Transverse colon (tissue), 4 donors: ENCODE results near the gene PNPLA2. TPM values are rescaled to one million over a fixed set of nuclear protein-coding genes. Genes with fewer than 3 reads are reported as not detected.

Experiments
- DNase-seq: peaks from one replicate; pipeline ENCODE4 v3.0.0-alpha.2; 2019
- H3K27ac ChIP-seq, 4 donors: fragments of 200-600 bp; sonication (generic); 2 replicates each; pipeline ENCODE4 v1.5.1; 2016 to 2018; ENCODE audit warnings: inconsistent platforms in 4 of 4
- H3K27me3 ChIP-seq: fragments of 200-600 bp; sonication (generic); 2 replicates; pipeline ENCODE4 v1.5.1; 2017; ENCODE audit warnings: inconsistent platforms
- H3K36me3 ChIP-seq, 4 donors: fragments of 200-600 bp; sonication (generic); 2 replicates each; pipeline ENCODE4 v1.5.1; 2017 to 2019; ENCODE audit warnings: inconsistent platforms in 4 of 4
- H3K4me1 ChIP-seq, 4 donors: fragments of 200-600 bp; sonication (generic); 2 replicates each; pipeline ENCODE4 v1.5.1; 2017 to 2020; ENCODE audit warnings: inconsistent platforms in 4 of 4
- H3K4me3 ChIP-seq, 4 donors: fragments of 200-600 bp; sonication (generic); 1 replicate in 1 of 4; 2 replicates in 3 of 4; pipeline versions ENCODE4 v1.5.1 to v1.6.1; 2017 to 2019; ENCODE audit warnings: inconsistent platforms in 4 of 4
- H3K9me3 ChIP-seq, 2 donors: fragments of 200-600 bp; sonication (generic); 2 replicates each; pipeline ENCODE4 v1.5.1; 2017 to 2019; ENCODE audit warnings: inconsistent platforms in 2 of 2
- CTCF ChIP-seq, 5 experiments: fragments of 200-600 bp in 3 of 5; fragments of 450-650 bp in 2 of 5; sonication (generic) in 3 of 5; IDR thresholded peaks; 1 replicate in 2 of 5; 2 replicates in 3 of 5; pipeline ENCODE4 v1.5.1; 2016 to 2017; ENCODE audit warnings: antibody characterized with exemption in 5 of 5, inconsistent platforms in 3 of 5, mild to moderate bottlenecking in 2 of 5, moderate library complexity in 1 of 5
- EP300 ChIP-seq: sonication (generic); formaldehyde crosslinking; IDR thresholded peaks from one replicate; pipeline ENCODE4 v1.6.1; 2017; ENCODE audit warnings: antibody characterized with exemption, low read depth
- POLR2A ChIP-seq: fragments of 450-650 bp; IDR thresholded peaks from one replicate; pipeline ENCODE4 v1.6.1; 2016; ENCODE audit warnings: antibody characterized with exemption, mild to moderate bottlenecking, moderate library complexity
- POLR2AphosphoS5 ChIP-seq, 3 donors: sonication (generic); formaldehyde crosslinking; IDR thresholded peaks; one replicate each; pipeline ENCODE4 v1.6.1; 2016; ENCODE audit warnings: antibody characterized with exemption in 3 of 3
- WGBS, 2 donors: methylation state at CpG; one replicate each; pipeline ENCODE4 v1.1.5; 2018; ENCODE audit warnings: low coverage in 1 of 2; 5-methylcytosine and 5-hydroxymethylcytosine counted together
- in situ Hi-C, 4 donors: fragments of 200-750 bp; cut with MboI; loops; one replicate each; pipeline versions ENCODE4 v1.15.0 to v1.15.1; 2017; ENCODE audit warnings: low sequenced_read_pairs in 3 of 4, low pct_ligation_motif_present in 1 of 4, low pct_unique_long_range_greater_than_20kb in 1 of 4
- intact Hi-C: fragments of 100-400 bp; cut with DNase I; formaldehyde crosslinking; loops from one replicate; pipeline ENCODE4 v1.15.1; 2023; ENCODE audit warnings: low total_unique reads
- total RNA-seq, 4 donors: library from RNA; depleted of rRNA; stranded (reverse); fragments of >200 nt; gene quantifications; one replicate each; pipeline ENCODE4 v1.1.0, GENCODE V29; 2016

PNPLA2 gene
- total RNA-seq, 4 donors from 2014 or later: 61.7 to 821 (median 134) TPM

GRCh38 chr11:819943-820649 lies 1.4 kb downstream of the PNPLA2 start:
- peaks cover 17 to 50% (median 43%) of the 10 kb centered on the region in 4 donors for H3K4me1 ChIP-seq
- H3K36me3 ChIP-seq: peaks cover 0 to 12% (median 0%) of the 10 kb centered on the region in 4 donors
- intact Hi-C loops (no loop called here), in situ Hi-C loops (no loop called here)
- H3K9me3 ChIP-seq: no peaks in the 10 kb centered on the region
- H3K4me3 ChIP-seq: peak overlapping the region; percentile 62 to 97 (median 86)
- WGBS, 2 donors: 4% methylated on average over 46 of the region's 47 CpGs; no CpG with 5 or more reads in 1 of the 2 donors
- peak overlapping the region; percentile 96 to 100 (median 97) for H3K27ac ChIP-seq
- H3K27me3 ChIP-seq: peaks cover under 1% of the 10 kb centered on the region
- DNase-seq: peak; percentile 96
- TF ChIP-seq CTCF (IDR thresholded peaks at IDR 0.05): no peak
- peak; percentile 68 to 81 (median 76) for TF ChIP-seq POLR2AphosphoS5 (IDR thresholded peaks at IDR 0.05)
- peak; percentile 82 for TF ChIP-seq POLR2A
- no peak for TF ChIP-seq EP300

GRCh38 chr11:820655-821511 lies 2.2 kb downstream of the PNPLA2 start:
- Histone ChIP-seq H3K27ac (peak overlapping the region; percentile 96 to 100 (median 97)), H3K4me3 (peak overlapping the region; percentile 62 to 97 (median 86)), H3K4me1 (peaks cover 18 to 57% (median 51%) of the 10 kb centered on the region in 4 donors), H3K27me3 (peaks cover 9% of the 10 kb centered on the region), H3K36me3 (peaks cover 0 to 14% (median 0%) of the 10 kb centered on the region in 4 donors), H3K9me3 (no peaks in the 10 kb centered on the region)
- WGBS, 2 donors: 52% methylated on average over 11 of the region's 11 CpGs; no CpG with 5 or more reads in 1 of the 2 donors
- peak; percentile 81 for DNase-seq
- in situ Hi-C loops: no loop called here
- TF ChIP-seq EP300: no peak
- TF ChIP-seq POLR2AphosphoS5 (IDR thresholded peaks at IDR 0.05): peak in 2 of 3 donors; percentile 68 to 77
- no peak for TF ChIP-seq CTCF (IDR thresholded peaks at IDR 0.05)
- peak; percentile 47 for TF ChIP-seq POLR2A
- intact Hi-C loops: no loop called here

GRCh38 chr11:821512-822371 lies 3.0 kb downstream of the PNPLA2 start:
- DNase-seq: no peak
- Histone ChIP-seq H3K27ac (peak overlapping the region; percentile 96 to 100 (median 97)), H3K27me3 (peaks cover 17% of the 10 kb centered on the region), H3K4me3 (peak overlapping the region in 1 of 4 donors; percentile 93), H3K4me1 (peaks cover 22 to 65% (median 60%) of the 10 kb centered on the region in 4 donors), H3K9me3 (no peaks in the 10 kb centered on the region), H3K36me3 (peaks cover 0 to 14% (median 0%) of the 10 kb centered on the region in 4 donors)
- in situ Hi-C loops: no loop called here
- intact Hi-C loops: no loop called here
- WGBS, 2 donors: 80% methylated on average over 22 of the region's 22 CpGs; no CpG with 5 or more reads in 1 of the 2 donors
- no peak for TF ChIP-seq EP300
- no peak for TF ChIP-seq CTCF (IDR thresholded peaks at IDR 0.05)
- TF ChIP-seq POLR2A: no peak
- TF ChIP-seq POLR2AphosphoS5 (IDR thresholded peaks at IDR 0.05): no peak
